ENCODE results near the gene HYAL4. TPM values are rescaled to one million over a fixed set of nuclear protein-coding genes. Genes with fewer than 3 reads are reported as not detected.

Gene HYAL4
- total RNA-seq, 1 donor from 2014 or later, result 0.49 TPM

- TF ChIP-seq POLR2AphosphoS5 (IDR thresholded peaks at IDR 0.05; ENCODE audit: insufficient read depth in 1 of 2, low read depth in 1 of 2) (no peak), POLR2A (IDR thresholded peaks at IDR 0.05) (no peak)
- Histone ChIP-seq H3K27ac (no peak overlapping the region), H3K36me3 (no peaks in the 10 kb centered on the region), H3K27me3 (no peaks in the 10 kb centered on the region), H3K4me3 (no peak overlapping the region), H3K4me1 (no peaks in the 10 kb centered on the region), H3K9me3 (no peaks in the 10 kb centered on the region)
- no peak for DNase-seq (ENCODE audit: extremely low spot score in 2 of 2)
- intact Hi-C loops (cut with DNase I), result no loop called here
Measured at GRCh38 chr7:123860848-123861247, 15.9 kb downstream of the HYAL4 start.

- no peaks in the 10 kb centered on the region for H3K36me3 ChIP-seq
- intact Hi-C loops (cut with DNase I), result no loop called here
- no peak overlapping the region for H3K27ac ChIP-seq
- DNase-seq (ENCODE audit: extremely low spot score in 2 of 2), result no peak
- no peak overlapping the region for H3K4me3 ChIP-seq
- H3K27me3 ChIP-seq, result no peaks in the 10 kb centered on the region
- no peaks in the 10 kb centered on the region for H3K4me1 ChIP-seq
- TF ChIP-seq CTCF (IDR thresholded peaks at IDR 0.05), result no peak
- no peak for TF ChIP-seq POLR2AphosphoS5 (IDR thresholded peaks at IDR 0.05; ENCODE audit: insufficient read depth in 1 of 2, low read depth in 1 of 2)
- no peak for TF ChIP-seq POLR2A (IDR thresholded peaks at IDR 0.05)
- no peaks in the 10 kb centered on the region for H3K9me3 ChIP-seq
Measured at GRCh38 chr7:123862775-123863174, 17.8 kb downstream of the HYAL4 start.

- Histone ChIP-seq H3K36me3 (no peaks in the 10 kb centered on the region), H3K4me1 (no peaks in the 10 kb centered on the region), H3K27me3 (no peaks in the 10 kb centered on the region), H3K27ac (no peak overlapping the region), H3K9me3 (no peaks in the 10 kb centered on the region), H3K4me3 (no peak overlapping the region)
- no peak for TF ChIP-seq POLR2A (IDR thresholded peaks at IDR 0.05)
- TF ChIP-seq POLR2AphosphoS5 (IDR thresholded peaks at IDR 0.05; ENCODE audit: insufficient read depth in 1 of 2, low read depth in 1 of 2), result no peak
- no peak for TF ChIP-seq CTCF (IDR thresholded peaks at IDR 0.05)
- intact Hi-C loops (cut with DNase I), result no loop called here
- no peak for DNase-seq (ENCODE audit: extremely low spot score in 2 of 2)
Measured at GRCh38 chr7:123863461-123863860, 18.5 kb downstream of the HYAL4 start.

GRCh38 chr7:123864012-123864411, 19.0 kb downstream of the HYAL4 start:
- TF ChIP-seq POLR2A (IDR thresholded peaks at IDR 0.05), result no peak
- H3K4me1 ChIP-seq, result no peaks in the 10 kb centered on the region
- H3K9me3 ChIP-seq, result no peaks in the 10 kb centered on the region
- DNase-seq (ENCODE audit: extremely low spot score in 2 of 2), result no peak
- H3K4me3 ChIP-seq, result no peak overlapping the region
- no peak overlapping the region for H3K27ac ChIP-seq
- H3K36me3 ChIP-seq, result no peaks in the 10 kb centered on the region
- no peaks in the 10 kb centered on the region for H3K27me3 ChIP-seq
- intact Hi-C loops (cut with DNase I), result no loop called here

GRCh38 chr7:123864436-123864835, 19.5 kb downstream of the HYAL4 start:
- H3K27ac ChIP-seq, result no peak overlapping the region
- H3K36me3 ChIP-seq, result no peaks in the 10 kb centered on the region
- no peak for DNase-seq (ENCODE audit: extremely low spot score in 2 of 2)
- H3K9me3 ChIP-seq, result no peaks in the 10 kb centered on the region
- H3K4me1 ChIP-seq, result no peaks in the 10 kb centered on the region
- intact Hi-C loops (cut with DNase I), result no loop called here
- TF ChIP-seq CTCF (IDR thresholded peaks at IDR 0.05), result no peak
- no peak for TF ChIP-seq POLR2A (IDR thresholded peaks at IDR 0.05)
- no peak for TF ChIP-seq POLR2AphosphoS5 (IDR thresholded peaks at IDR 0.05; ENCODE audit: insufficient read depth in 1 of 2, low read depth in 1 of 2)
- H3K27me3 ChIP-seq, result no peaks in the 10 kb centered on the region
- H3K4me3 ChIP-seq, result no peak overlapping the region

- no peak for DNase-seq (ENCODE audit: extremely low spot score in 2 of 2)
- Histone ChIP-seq H3K36me3 (no peaks in the 10 kb centered on the region), H3K4me1 (no peaks in the 10 kb centered on the region), H3K27ac (no peak overlapping the region), H3K9me3 (no peaks in the 10 kb centered on the region), H3K4me3 (no peak overlapping the region), H3K27me3 (no peaks in the 10 kb centered on the region)
- intact Hi-C loops (cut with DNase I), result loop anchor here (5.0 kb wide), 1 partner anchor 168 kb away; no protein-coding TSS in a partner anchor
- TF ChIP-seq POLR2A (IDR thresholded peaks at IDR 0.05), result no peak
- TF ChIP-seq POLR2AphosphoS5 (IDR thresholded peaks at IDR 0.05; ENCODE audit: insufficient read depth in 1 of 2, low read depth in 1 of 2), result no peak
- no peak for TF ChIP-seq CTCF (IDR thresholded peaks at IDR 0.05)
Measured at GRCh38 chr7:123864966-123865365, 20.0 kb downstream of the HYAL4 start.

All from vagina (tissue), 2 donors.